ENCODE results near the gene LRRC39. TPM values are rescaled to one million over a fixed set of nuclear protein-coding genes. Genes with fewer than 3 reads are reported as not detected.
A peak's percentile ranks its signal among the peaks of the same experiment; 100 is the strongest.

Gene LRRC39
- total RNA-seq, 2 experiments from 2014 or later, result 0.32 to 0.51 TPM

DNA sequence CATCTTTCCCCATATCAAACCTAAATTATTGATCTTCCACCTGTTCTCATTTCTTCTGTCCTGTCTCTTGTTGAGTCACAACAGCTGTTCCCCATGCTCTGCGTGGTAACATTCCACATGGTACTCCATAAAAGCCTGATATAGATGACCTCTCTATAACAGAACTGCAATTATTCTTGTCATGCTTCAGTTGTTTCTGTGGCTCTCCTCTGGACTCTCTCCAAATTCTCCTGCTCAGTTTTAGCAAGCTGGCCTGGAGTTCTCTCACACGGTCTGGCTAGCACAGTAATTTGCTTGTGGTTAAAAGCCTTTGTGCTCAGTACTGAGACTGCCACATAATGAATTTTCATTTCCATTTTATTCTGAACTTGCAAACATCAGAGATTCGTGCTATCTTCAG, 10.6 kb upstream of the LRRC39 start:
- H3K27ac Mint-ChIP-seq, result no peak overlapping the region
- no peak for DNase-seq
- H3K9me3 Mint-ChIP-seq (ENCODE audit: low read depth), result no peaks in the 10 kb centered on the region
- CTCF ChIA-PET, result interaction anchor here (0.7 kb wide), 1 partner anchor 87 kb away, joined by 3 read pairs; no protein-coding TSS in a partner anchor
- intact Hi-C loops (cut with DNase I, micrococcal nuclease), result no loop called here
- no peak for ATAC-seq
- POLR2A ChIA-PET, result interaction anchor here (0.6 kb wide), 1 partner anchor 445 kb away, joined by 3 read pairs; no protein-coding TSS in a partner anchor
- peaks cover 3% of the 10 kb centered on the region for H3K4me1 Mint-ChIP-seq
- H3K36me3 Mint-ChIP-seq (ENCODE audit: low read depth), result peaks cover 5% of the 10 kb centered on the region
- H3K27me3 Mint-ChIP-seq, result no peaks in the 10 kb centered on the region
- no peak overlapping the region for H3K4me3 Mint-ChIP-seq

DNA sequence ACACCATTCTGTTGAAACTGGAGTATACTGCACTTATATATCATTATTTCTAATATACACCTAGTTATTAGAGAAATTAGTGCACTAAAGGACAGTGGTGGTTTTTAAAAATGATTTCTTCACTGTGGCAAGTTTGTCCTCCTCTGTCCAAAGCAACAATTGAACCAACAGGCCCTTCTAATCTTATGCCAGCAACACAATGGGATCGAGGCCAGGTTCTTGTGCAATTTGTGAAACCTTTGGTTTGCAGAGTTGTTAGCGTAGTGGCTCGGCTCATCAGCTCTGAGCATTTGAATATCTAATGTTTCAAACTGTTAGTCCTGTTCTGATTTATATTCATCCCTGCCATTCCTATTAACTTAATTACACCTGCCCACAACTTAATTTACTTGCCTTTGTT, 9.9 kb upstream of the LRRC39 start:
- Mint-ChIP-seq H3K36me3 (ENCODE audit: low read depth) (peaks cover 5% of the 10 kb centered on the region), H3K27me3 (no peaks in the 10 kb centered on the region), H3K4me1 (peaks cover 3% of the 10 kb centered on the region), H3K4me3 (no peak overlapping the region), H3K9me3 (ENCODE audit: low read depth) (no peaks in the 10 kb centered on the region), H3K27ac (no peak overlapping the region)
- DNase-seq (no peak), ATAC-seq (no peak)
- CTCF ChIA-PET, result interaction anchor here (0.6 to 0.7 kb wide), 2 partner anchors 221 to 277 kb away, joined by 3 read pairs; no protein-coding TSS in a partner anchor
- POLR2A ChIA-PET, result no interaction called here
- intact Hi-C loops (cut with DNase I, micrococcal nuclease), result no loop called here

DNA sequence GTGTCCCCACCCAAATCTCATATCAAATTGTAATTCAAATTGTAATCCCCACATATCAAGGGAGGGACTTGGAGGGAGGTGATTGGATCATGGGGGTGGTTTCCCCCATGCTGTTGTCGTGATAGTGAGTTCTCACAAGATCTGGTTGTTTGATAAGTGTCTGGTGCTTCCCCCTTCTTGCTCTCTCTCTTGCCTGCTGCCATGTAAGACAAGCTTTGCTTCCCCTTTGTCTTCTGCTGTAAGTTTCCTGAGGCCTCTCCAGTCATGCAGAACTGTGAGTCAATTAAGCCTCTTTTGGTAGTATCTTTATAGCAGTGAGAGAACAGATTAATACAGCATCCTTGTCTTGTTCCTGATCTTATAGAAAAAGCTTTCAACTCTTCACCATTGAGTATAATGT, 6.5 kb upstream of the LRRC39 start:
- DNase-seq, result peak; percentile 7
- Mint-ChIP-seq H3K9me3 (ENCODE audit: low read depth) (peaks cover 1% of the 10 kb centered on the region), H3K4me3 (no peak overlapping the region), H3K36me3 (ENCODE audit: low read depth) (peaks cover 2% of the 10 kb centered on the region), H3K27ac (no peak overlapping the region), H3K4me1 (no peaks in the 10 kb centered on the region), H3K27me3 (no peaks in the 10 kb centered on the region)
- ATAC-seq, result peak; percentile 61
- POLR2A ChIA-PET, result no interaction called here
- CTCF ChIA-PET, result no interaction called here
- intact Hi-C loops (cut with DNase I, micrococcal nuclease), result no loop called here

DNA sequence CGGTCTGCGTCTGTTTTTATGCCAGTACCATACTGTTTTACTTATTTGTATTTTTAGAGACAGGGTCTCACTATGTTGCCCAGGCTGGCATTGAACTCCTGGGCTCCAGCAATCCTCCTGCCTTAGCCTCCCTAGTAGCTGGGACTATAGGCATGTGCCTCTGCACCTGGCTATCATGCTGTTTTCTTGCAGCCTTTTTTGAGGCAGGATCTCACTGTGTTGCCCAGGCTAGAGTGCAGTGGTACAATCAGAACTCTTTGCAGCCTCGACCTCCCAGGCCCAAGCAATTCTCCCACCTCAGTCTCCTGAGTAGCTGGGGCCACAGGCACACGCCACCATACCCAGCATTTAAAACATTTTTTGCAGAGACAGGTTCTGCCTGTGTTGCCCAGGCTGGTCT, 5.3 kb upstream of the LRRC39 start:
- Mint-ChIP-seq H3K9me3 (ENCODE audit: low read depth) (peaks cover 1% of the 10 kb centered on the region), H3K27me3 (no peaks in the 10 kb centered on the region), H3K36me3 (ENCODE audit: low read depth) (peaks cover 2% of the 10 kb centered on the region), H3K4me3 (no peak overlapping the region), H3K4me1 (no peaks in the 10 kb centered on the region), H3K27ac (no peak overlapping the region)
- no peak for DNase-seq
- intact Hi-C loops (cut with DNase I, micrococcal nuclease), result no loop called here
- no peak for ATAC-seq
- ChIA-PET CTCF (interaction anchor here (0.6 to 0.7 kb wide), 3 partner anchors 122 to 1033 kb away, joined by 3 read pairs; no protein-coding TSS in a partner anchor), POLR2A (interaction anchor here (0.6 kb wide), 1 partner anchor 9 kb away, joined by 5 read pairs; no protein-coding TSS in a partner anchor)

DNA sequence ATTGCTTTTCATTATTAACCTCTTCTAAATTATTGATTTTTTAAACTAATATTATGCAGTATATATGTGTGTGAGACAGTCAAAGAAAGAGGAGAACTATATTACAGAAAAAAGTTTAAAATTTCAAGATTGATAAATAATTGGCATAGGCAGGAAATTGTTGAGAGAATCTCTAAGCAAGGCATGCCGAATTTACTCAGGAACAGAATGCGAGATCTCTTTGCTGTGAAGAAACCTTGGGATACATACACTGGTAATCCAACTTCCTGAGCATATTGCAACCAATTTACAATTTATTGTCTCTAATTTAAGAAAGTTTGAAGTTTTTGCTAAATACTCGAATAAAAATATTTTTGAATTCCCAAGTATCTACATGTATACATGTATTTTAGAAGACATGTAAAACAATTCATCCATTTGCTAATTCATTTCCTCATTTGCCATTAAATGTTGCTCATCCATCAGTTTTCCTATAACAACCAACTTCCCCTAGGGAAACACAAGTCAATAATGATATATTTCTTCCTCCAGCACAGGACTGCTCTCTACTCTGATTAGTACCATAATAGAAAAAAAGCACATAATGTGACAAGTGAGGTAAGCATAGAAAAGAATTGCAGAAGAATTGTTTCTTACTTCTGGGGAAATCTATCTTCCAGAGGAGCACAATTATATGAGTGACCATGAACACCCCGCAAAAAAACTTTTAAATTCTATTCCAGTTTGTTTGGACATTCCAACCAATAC, 588 bp downstream of the LRRC39 start:
- DNase-seq (no peak), ATAC-seq (no peak)
- H3K36me3 Mint-ChIP-seq (ENCODE audit: low read depth), result no peaks in the 10 kb centered on the region
- POLR2A ChIA-PET, result no interaction called here
- no peak overlapping the region for H3K4me3 Mint-ChIP-seq
- H3K27me3 Mint-ChIP-seq, result no peaks in the 10 kb centered on the region
- CTCF ChIA-PET, result interaction anchor here (0.7 kb wide), 1 partner anchor 89 kb away, joined by 3 read pairs; the partner anchor contains the start of gene RTCA
- no peak overlapping the region for H3K27ac Mint-ChIP-seq
- intact Hi-C loops (cut with DNase I, micrococcal nuclease), result no loop called here
- H3K4me1 Mint-ChIP-seq, result no peaks in the 10 kb centered on the region
- no peaks in the 10 kb centered on the region for H3K9me3 Mint-ChIP-seq (ENCODE audit: low read depth)

DNA sequence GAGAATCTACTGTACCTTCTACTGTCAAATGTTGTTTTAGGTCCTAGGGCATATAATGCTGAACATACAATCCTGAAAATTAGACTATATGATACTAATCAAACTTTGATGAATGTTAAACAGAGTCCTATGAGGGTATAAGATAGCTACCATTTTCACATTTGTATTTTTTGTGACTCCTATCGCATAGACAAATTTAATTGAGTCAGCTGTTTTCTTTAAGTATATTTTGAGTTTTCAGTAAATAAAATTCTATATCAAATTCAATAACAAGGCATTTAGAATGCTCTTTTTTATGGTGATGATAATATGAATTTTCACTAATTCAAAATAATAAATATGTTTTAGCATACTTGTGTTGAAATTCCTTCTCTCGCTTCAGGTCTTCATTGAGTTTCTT, 10.0 kb downstream of the LRRC39 start:
- no peak for DNase-seq
- ChIA-PET CTCF (interaction anchor here (0.6 kb wide), 1 partner anchor 15 kb away, joined by 3 read pairs; no protein-coding TSS in a partner anchor), POLR2A (interaction anchor here (0.6 kb wide), 1 partner anchor 10 kb away, joined by 6 read pairs; no protein-coding TSS in a partner anchor)
- no peak overlapping the region for H3K4me3 Mint-ChIP-seq
- no peaks in the 10 kb centered on the region for H3K4me1 Mint-ChIP-seq
- intact Hi-C loops (cut with DNase I, micrococcal nuclease), result no loop called here
- H3K9me3 Mint-ChIP-seq (ENCODE audit: low read depth), result no peaks in the 10 kb centered on the region
- H3K36me3 Mint-ChIP-seq (ENCODE audit: low read depth), result peaks cover 2% of the 10 kb centered on the region
- no peak overlapping the region for H3K27ac Mint-ChIP-seq
- no peaks in the 10 kb centered on the region for H3K27me3 Mint-ChIP-seq
- ATAC-seq, result no peak

DNA sequence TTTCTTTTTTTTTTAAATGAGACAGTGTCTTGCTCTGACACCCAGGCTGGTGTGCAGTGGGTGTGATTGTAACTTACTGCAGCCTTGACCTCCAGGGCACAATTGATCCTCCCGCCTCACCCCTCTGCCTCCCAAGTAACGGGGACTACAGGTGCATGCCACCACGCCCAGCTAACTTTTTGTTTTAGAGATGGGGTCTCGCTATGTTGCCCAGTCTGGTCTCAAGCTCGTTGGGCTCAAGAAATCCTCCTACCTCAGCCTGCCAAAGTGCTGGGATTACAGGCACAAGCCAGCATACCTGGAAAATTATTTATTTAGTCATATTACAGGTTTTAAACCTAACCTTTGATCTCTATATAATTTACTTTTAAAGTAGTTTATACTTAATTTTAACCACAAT, 13.4 kb downstream of the LRRC39 start:
- Mint-ChIP-seq H3K27ac (no peak overlapping the region), H3K27me3 (no peaks in the 10 kb centered on the region), H3K36me3 (ENCODE audit: low read depth) (peaks cover 2% of the 10 kb centered on the region), H3K4me1 (no peaks in the 10 kb centered on the region), H3K4me3 (no peak overlapping the region), H3K9me3 (ENCODE audit: low read depth) (no peaks in the 10 kb centered on the region)
- intact Hi-C loops (cut with DNase I, micrococcal nuclease), result no loop called here
- DNase-seq (no peak), ATAC-seq (no peak)
- ChIA-PET POLR2A (no interaction called here), CTCF (interaction anchor here (0.8 to 1.8 kb wide), 3 partner anchors 8 to 289 kb away, joined by 3 to 8 read pairs (median 3); no protein-coding TSS in a partner anchor)

DNA sequence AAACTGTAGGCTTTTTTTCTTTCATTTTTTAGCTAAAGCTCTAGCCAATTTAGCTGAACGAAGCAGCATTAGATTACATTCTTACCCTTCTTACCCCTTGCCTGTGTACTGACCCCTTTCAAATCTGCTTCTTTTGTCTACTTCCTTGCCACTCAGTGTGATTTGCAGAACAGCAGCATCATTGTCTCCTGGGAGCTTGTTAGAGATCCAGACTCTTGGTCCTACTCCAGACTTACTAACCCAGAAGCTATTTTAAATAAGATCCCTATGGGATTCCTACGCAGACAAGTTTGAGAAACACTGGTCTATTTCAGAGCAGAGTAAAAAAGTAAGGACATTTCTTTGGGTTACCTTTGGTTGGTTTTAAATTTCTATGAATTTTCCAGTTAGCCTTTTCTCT, 13.8 kb downstream of the LRRC39 start:
- H3K9me3 Mint-ChIP-seq (ENCODE audit: low read depth), result no peaks in the 10 kb centered on the region

DNA sequence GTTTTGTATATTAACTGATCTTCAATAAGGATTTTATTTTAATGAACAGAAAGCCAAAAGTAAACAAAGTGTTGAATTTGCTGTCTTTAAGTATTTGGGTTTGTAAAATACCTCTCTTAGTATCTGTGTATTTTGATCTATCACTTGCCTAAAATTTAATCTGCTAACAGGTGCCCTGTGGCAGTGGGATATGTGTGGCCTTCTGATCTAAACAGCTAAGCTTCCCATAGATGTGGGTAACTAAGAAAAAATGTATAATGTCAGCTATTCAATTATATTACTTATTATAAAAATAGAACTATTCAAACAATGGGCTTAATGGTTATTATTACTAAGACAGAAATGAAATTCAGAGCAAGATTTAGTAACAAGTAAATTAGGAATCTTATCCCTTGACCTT, 15.2 kb downstream of the LRRC39 start:
- Mint-ChIP-seq H3K9me3 (ENCODE audit: low read depth) (no peaks in the 10 kb centered on the region), H3K27ac (no peak overlapping the region), H3K4me3 (no peak overlapping the region), H3K36me3 (ENCODE audit: low read depth) (no peaks in the 10 kb centered on the region), H3K27me3 (no peaks in the 10 kb centered on the region), H3K4me1 (no peaks in the 10 kb centered on the region)
- ChIA-PET CTCF (interaction anchor here (0.7 to 1.4 kb wide), 2 partner anchors 58 to 298 kb away, joined by 3 read pairs; no protein-coding TSS in a partner anchor), POLR2A (no interaction called here)
- DNase-seq, result no peak
- no peak for ATAC-seq
- intact Hi-C loops (cut with DNase I, micrococcal nuclease), result no loop called here

More for the DNA sequence above, 13.8 kb downstream of the LRRC39 start:
- Mint-ChIP-seq H3K27ac (no peak overlapping the region), H3K4me3 (no peak overlapping the region), H3K36me3 (ENCODE audit: low read depth) (peaks cover 2% of the 10 kb centered on the region), H3K4me1 (no peaks in the 10 kb centered on the region), H3K27me3 (no peaks in the 10 kb centered on the region)
- no peak for ATAC-seq
- no peak for DNase-seq
- intact Hi-C loops (cut with DNase I, micrococcal nuclease), result no loop called here
- POLR2A ChIA-PET, result no interaction called here
- CTCF ChIA-PET, result interaction anchor here (0.7 to 1.8 kb wide), 6 partner anchors 8 to 322 kb away, joined by 3 to 8 read pairs (median 3); no protein-coding TSS in a partner anchor

DNA sequence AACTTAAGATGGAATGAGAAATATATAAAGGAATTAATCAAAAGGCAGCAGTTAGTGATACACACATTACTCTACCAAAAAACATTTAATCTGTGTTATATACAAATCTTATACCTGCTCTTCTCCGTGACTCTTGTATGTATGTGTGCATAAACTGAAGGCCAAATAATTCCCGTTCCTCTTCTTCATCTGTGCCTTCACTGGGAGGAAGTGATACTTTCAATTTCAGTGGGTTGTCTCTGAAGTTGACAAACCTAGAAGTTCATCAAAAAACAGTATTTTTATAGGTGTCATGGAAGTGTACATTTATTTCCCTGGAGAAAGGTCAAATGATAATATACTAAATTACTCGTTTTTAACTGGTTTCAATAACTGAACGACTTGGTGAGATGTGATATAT, 25.8 kb downstream of the LRRC39 start:
- POLR2A ChIA-PET, result no interaction called here
- H3K9me3 Mint-ChIP-seq (ENCODE audit: low read depth), result no peaks in the 10 kb centered on the region
- no peaks in the 10 kb centered on the region for H3K27me3 Mint-ChIP-seq
- DNase-seq (no peak), ATAC-seq (peak; percentile 51)
- intact Hi-C loops (cut with DNase I, micrococcal nuclease), result no loop called here
- no peak overlapping the region for H3K27ac Mint-ChIP-seq
- H3K4me3 Mint-ChIP-seq, result no peak overlapping the region
- H3K36me3 Mint-ChIP-seq (ENCODE audit: low read depth), result peaks cover 12% of the 10 kb centered on the region
- CTCF ChIA-PET, result interaction anchor here (1.1 to 2.8 kb wide), 2 partner anchors 12 to 114 kb away, joined by 3 to 8 read pairs; partner anchors contain the start of gene RTCA
- peaks cover 8% of the 10 kb centered on the region for H3K4me1 Mint-ChIP-seq

DNA sequence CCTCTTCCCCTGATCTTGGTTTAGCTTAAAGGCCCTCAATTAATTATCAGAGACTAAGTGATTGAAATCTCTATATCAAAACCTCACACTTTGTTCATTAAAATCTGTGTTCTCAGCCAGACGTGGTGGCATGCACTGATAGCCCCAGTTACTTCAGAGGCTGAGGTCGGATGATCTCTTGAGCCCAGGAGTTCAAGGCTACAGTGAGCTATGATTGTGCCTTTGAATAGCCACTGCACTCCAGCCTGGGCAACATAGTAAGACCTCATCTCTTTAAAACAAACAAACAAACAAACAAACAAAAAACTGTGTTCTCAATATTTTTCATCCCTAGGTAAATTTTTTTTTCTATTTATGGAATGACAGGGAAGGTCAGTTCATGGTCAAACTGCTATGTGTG, 26.4 kb downstream of the LRRC39 start:
- Mint-ChIP-seq H3K27me3 (no peaks in the 10 kb centered on the region), H3K4me3 (no peak overlapping the region), H3K4me1 (peaks cover 8% of the 10 kb centered on the region), H3K9me3 (ENCODE audit: low read depth) (no peaks in the 10 kb centered on the region), H3K27ac (no peak overlapping the region), H3K36me3 (ENCODE audit: low read depth) (peaks cover 12% of the 10 kb centered on the region)
- DNase-seq, result no peak
- ATAC-seq, result no peak
- ChIA-PET CTCF (interaction anchor here (1.1 kb wide), 1 partner anchor 115 kb away, joined by 3 read pairs; the partner anchor contains the start of gene RTCA), POLR2A (no interaction called here)
- intact Hi-C loops (cut with DNase I, micrococcal nuclease), result no loop called here

DNA sequence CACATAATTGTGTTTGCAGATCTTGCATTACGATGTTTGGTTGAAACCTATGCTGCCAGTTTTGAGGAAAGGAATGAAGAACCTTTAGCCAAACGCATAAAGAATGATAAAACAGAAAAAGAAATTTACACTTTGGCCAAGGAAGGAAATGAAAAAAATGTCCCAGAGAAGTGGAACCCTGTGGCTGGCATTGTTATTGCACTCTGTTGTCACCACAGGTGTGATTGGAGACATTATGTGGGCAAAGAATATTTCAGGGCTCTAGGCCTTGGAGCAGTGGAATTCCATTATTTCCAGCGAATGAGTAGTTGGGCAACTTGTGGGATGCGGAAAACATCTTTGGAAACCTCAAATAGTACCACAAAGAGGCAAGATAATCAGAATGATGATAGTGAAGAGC, 30.2 kb downstream of the LRRC39 start:
- H3K27me3 Mint-ChIP-seq, result no peaks in the 10 kb centered on the region
- H3K9me3 Mint-ChIP-seq (ENCODE audit: low read depth), result no peaks in the 10 kb centered on the region
- intact Hi-C loops (cut with DNase I, micrococcal nuclease), result no loop called here
- DNase-seq (no peak), ATAC-seq (no peak)
- ChIA-PET CTCF (interaction anchor here (0.7 to 1.1 kb wide), 2 partner anchors 82 to 178 kb away, joined by 3 to 4 read pairs; partner anchors contain the start of gene SLC35A3), POLR2A (no interaction called here)
- H3K4me3 Mint-ChIP-seq, result no peak overlapping the region
- H3K4me1 Mint-ChIP-seq, result peaks cover 8% of the 10 kb centered on the region
- no peak overlapping the region for H3K27ac Mint-ChIP-seq
- peaks cover 27% of the 10 kb centered on the region for H3K36me3 Mint-ChIP-seq (ENCODE audit: low read depth)
